Ovary (tissue), 9 donors: Measurements from ENCODE around the gene NSD1. TPM values are rescaled to one million over a fixed set of nuclear protein-coding genes. Genes with fewer than 3 reads are reported as not detected.
A peak's percentile ranks its signal among the peaks of the same experiment; 100 is the strongest.

Experiments used
- DNase-seq, 5 donors: peaks; one replicate each; pipeline ENCODE4 v3.0.0-alpha.2; 2019 to 2020
- H3K27ac ChIP-seq, 2 donors: fragments of 200-600 bp; one replicate each; pipeline versions ENCODE4 v1.5.1 to v1.8.0; 2019 to 2022
- H3K27me3 ChIP-seq: fragments of 200-600 bp; one replicate; pipeline ENCODE4 v1.8.0; 2022
- H3K36me3 ChIP-seq: fragments of 200-600 bp; sonication (generic); one replicate; pipeline ENCODE4 v1.5.1; 2019
- H3K4me1 ChIP-seq: one replicate; pipeline ENCODE4 v1.8.1; 2013; ENCODE audit warnings: mild to moderate bottlenecking, moderate library complexity; ENCODE audit not compliant: insufficient read depth
- H3K4me3 ChIP-seq: fragments of 200-600 bp; sonication (generic); one replicate; pipeline ENCODE4 v1.5.1; 2017
- H3K9me3 ChIP-seq, 2 donors: fragments of 200-600 bp in 1 of 2; sonication (generic) in 1 of 2; one replicate each; pipeline versions ENCODE4 v1.5.1 to v1.8.1; 2013 to 2019; ENCODE audit warnings: mild to moderate bottlenecking in 1 of 2, moderate library complexity in 1 of 2
- CTCF ChIP-seq, 3 donors: fragments of 450-650 bp in 2 of 3; fragments of 200-600 bp in 1 of 3; IDR thresholded peaks; one replicate each; pipeline versions ENCODE4 v1.5.1 to v1.8.0; 2016 to 2022; ENCODE audit warnings: antibody characterized with exemption in 3 of 3, mild to moderate bottlenecking in 1 of 3
- EP300 ChIP-seq: sonication (generic); formaldehyde crosslinking; IDR thresholded peaks from one replicate; pipeline ENCODE4 v1.6.1; 2017; ENCODE audit warnings: antibody characterized with exemption
- POLR2A ChIP-seq: fragments of 450-650 bp; IDR thresholded peaks from one replicate; pipeline ENCODE4 v1.6.1; 2017; ENCODE audit warnings: antibody characterized with exemption, mild to moderate bottlenecking, moderate library complexity
- WGBS, 3 donors: extraction: QIAGEN DNeasy Blood & Tissue Kit in 1 of 3; methylation state at CpG; one replicate each; pipeline versions ENCODE4 v1.1.5 to v1.1.7; 2013 to 2017; 5-methylcytosine and 5-hydroxymethylcytosine counted together
- intact Hi-C, 4 donors: fragments of 100-400 bp; cut with DNase I; formaldehyde crosslinking; loops; one replicate each; pipeline versions ENCODE4 v1.11.0 to v1.15.1; 2022 to 2023
- polyA plus RNA-seq, 2 donors: library from polyadenylated mRNA; stranded (reverse); fragments of 200-250 nt in 1 of 2; fragments of 350-450 nt in 1 of 2; fragmentation: Illumina TruSeq in 1 of 2; extraction: RNeasy Lipid Tissue Mini Kit (QIAGEN cat#74804) in 1 of 2; gene quantifications; one replicate each; pipeline ENCODE4 v1.2.3, GENCODE V29; 2013 to 2014
- total RNA-seq, 7 donors: library from RNA; depleted of rRNA in 2 of 7; stranded (reverse); fragments of >200 nt in 2 of 7; fragmentation: NEBNext Ultra II Directional in 3 of 7; extraction: Animal tissue kit (Norgen Biotek cat#: 25700) in 3 of 7; gene quantifications; one replicate each; pipeline versions ENCODE4 v1.1.0 to v1.2.4, GENCODE V29; 2016 to 2023
- donor health status: DM: no; HTN: no; CAD: no; lungs with moderate emphysema.
- donor health status: DM: no; HTN: no; CAD: no.
- donor health status: Bipolar disorder and iron deficiency.
- donor health status: DM: yes; HTN: yes; CAD: no.
- donor health status: DM: no; HTN: no; CAD: no.
- donor health status: DM: yes; HTN: yes; CAD: no.

Gene NSD1
- total and polyA plus RNA-seq, 9 donors: 11.5 to 110 (median 75.5) TPM

- peak in 1 of 5 donors; percentile 30 for DNase-seq
These were observed 36.3 kb upstream of the NSD1 start for GRCh38 chr5:177097016-177097985.

GRCh38 chr5:177098120-177098469 is 35.5 kb upstream of the NSD1 start:
- peak overlapping the region in 1 of 2 donors; percentile 34 for H3K27ac ChIP-seq
- TF ChIP-seq CTCF (IDR thresholded peaks at IDR 0.05) (no peak), EP300 (no peak), POLR2A (no peak)

More at GRCh38 chr5:177097016-177097985, 36.3 kb upstream of the NSD1 start:
- intact Hi-C loops: no loop called here
- Histone ChIP-seq H3K4me1 (peaks cover 36% of the 10 kb centered on the region), H3K9me3 (no peaks in the 10 kb centered on the region), H3K27me3 (no peaks in the 10 kb centered on the region), H3K27ac (peak overlapping the region in 1 of 2 donors; percentile 34), H3K36me3 (no peaks in the 10 kb centered on the region), H3K4me3 (no peak overlapping the region)
- 67 to 87% (median 72%) methylated on average over 28 to 30 of the region's 30 CpGs for WGBS, 3 donors
- TF ChIP-seq EP300 (no peak), POLR2A (no peak), CTCF (IDR thresholded peaks at IDR 0.05) (no peak)

GRCh38 chr5:177098470-177099141 is 35.0 kb upstream of the NSD1 start:
- Histone ChIP-seq H3K36me3 (no peaks in the 10 kb centered on the region), H3K9me3 (no peaks in the 10 kb centered on the region), H3K27ac (peak overlapping the region in 1 of 2 donors; percentile 34), H3K4me1 (peaks cover 36% of the 10 kb centered on the region), H3K4me3 (no peak overlapping the region), H3K27me3 (no peaks in the 10 kb centered on the region)
- 5 to 37% (median 10%) methylated on average over 9 to 18 of the region's 18 CpGs for WGBS, 3 donors
- no peak for TF ChIP-seq POLR2A
- TF ChIP-seq CTCF (IDR thresholded peaks at IDR 0.05): no peak
- TF ChIP-seq EP300: no peak
- intact Hi-C loops: no loop called here
- DNase-seq: peak in 4 of 5 donors; percentile 60 to 77 (median 67)

More at GRCh38 chr5:177098120-177098469, 35.5 kb upstream of the NSD1 start:
- intact Hi-C loops: no loop called here
- Histone ChIP-seq H3K27me3 (no peaks in the 10 kb centered on the region), H3K36me3 (no peaks in the 10 kb centered on the region), H3K9me3 (no peaks in the 10 kb centered on the region), H3K4me1 (peaks cover 36% of the 10 kb centered on the region), H3K4me3 (no peak overlapping the region)
- DNase-seq: no peak
- WGBS, 3 donors: 59 to 72% (median 64%) methylated on average over 6 of the region's 6 CpGs

- intact Hi-C loops: loop anchor here in 1 of 4 donors (10.0 kb wide), 1 partner anchor 135 kb away; no protein-coding TSS in a partner anchor
- TF ChIP-seq CTCF (IDR thresholded peaks at IDR 0.05) (no peak), POLR2A (no peak), EP300 (no peak)
- Histone ChIP-seq H3K27me3 (no peaks in the 10 kb centered on the region), H3K36me3 (no peaks in the 10 kb centered on the region), H3K4me1 (peaks cover 30% of the 10 kb centered on the region), H3K4me3 (no peak overlapping the region), H3K9me3 (no peaks in the 10 kb centered on the region), H3K27ac (no peak overlapping the region)
- no peak for DNase-seq
- WGBS, 3 donors: 80 to 84% (median 81%) methylated on average over 13 of the region's 13 CpGs
These were observed 34.0 kb upstream of the NSD1 start for GRCh38 chr5:177099422-177100093.
